GM19324 (cell line): Measurements from ENCODE around the gene CLDN8.

Experiments
- ATAC-seq: cut with Tn5 transposase; IDR thresholded peaks from one replicate; pipeline ENCODE4 v1.9.1; 2021; ENCODE audit warnings: mild to moderate bottlenecking, moderate library complexity; ENCODE audit not compliant: unreplicated experiment, low FRiP score

CLDN8 gene

GRCh38 chr21:30216041-30216723 is at the start of gene CLDN8:
Gene CLDN8 (minus strand): TSS chr21:30216097. CDS start chr21:30215925, 172 bp downstream.
- ATAC-seq = no peak

GRCh38 chr21:30257773-30258172 is 41.9 kb upstream of the CLDN8 start:
- no peak for ATAC-seq

GRCh38 chr21:30256100-30256499 is 40.2 kb upstream of the CLDN8 start:
- no peak for ATAC-seq

- ATAC-seq = no peak
These were observed 39.8 kb upstream of the CLDN8 start for GRCh38 chr21:30255679-30256078.

DNA sequence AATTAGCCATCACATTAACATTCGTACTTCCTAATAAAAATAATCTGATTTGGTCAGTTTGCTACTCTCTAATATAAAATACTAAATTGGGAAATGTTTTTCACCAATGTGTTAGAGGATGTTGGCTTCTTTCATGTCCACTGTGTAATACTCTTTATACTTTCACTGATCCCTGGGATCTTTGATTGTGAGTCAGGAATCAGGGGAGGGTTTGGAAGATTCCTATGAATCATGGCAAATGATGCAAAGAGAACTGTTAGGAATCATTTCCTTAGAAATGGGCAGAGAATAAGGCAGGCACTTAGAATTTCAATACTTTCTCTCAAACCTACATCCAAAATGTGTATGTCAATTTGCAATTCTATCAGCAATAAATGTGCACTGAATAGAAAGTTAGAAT is 35.9 kb upstream of the CLDN8 start:
- no peak for ATAC-seq

- ATAC-seq = no peak
These were observed 34.0 kb upstream of the CLDN8 start for GRCh38 chr21:30249936-30250335.

- no peak for ATAC-seq
These were observed 32.9 kb upstream of the CLDN8 start for GRCh38 chr21:30248844-30249243.

DNA sequence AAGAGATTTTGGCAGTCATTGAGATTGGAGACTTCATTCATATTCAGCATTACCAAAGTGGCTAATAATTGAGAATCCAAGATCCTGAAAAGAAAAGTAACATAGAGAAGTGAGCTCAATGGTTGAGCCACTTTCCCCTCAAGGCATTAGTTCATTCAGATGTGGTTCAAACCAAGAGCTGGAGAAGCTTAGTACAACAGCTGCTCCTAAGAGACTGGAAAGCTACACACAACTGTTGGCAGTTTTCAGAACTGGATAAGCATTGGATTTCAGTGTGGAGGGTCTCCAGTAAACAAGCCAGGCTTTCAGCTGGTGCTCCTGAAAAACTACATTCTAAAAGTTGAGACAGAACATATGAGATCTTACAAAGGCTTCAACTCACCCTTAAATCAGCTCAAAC is 29.2 kb upstream of the CLDN8 start:
- ATAC-seq = no peak

- ATAC-seq = no peak
These were observed 27.8 kb upstream of the CLDN8 start for GRCh38 chr21:30243691-30244090.

DNA sequence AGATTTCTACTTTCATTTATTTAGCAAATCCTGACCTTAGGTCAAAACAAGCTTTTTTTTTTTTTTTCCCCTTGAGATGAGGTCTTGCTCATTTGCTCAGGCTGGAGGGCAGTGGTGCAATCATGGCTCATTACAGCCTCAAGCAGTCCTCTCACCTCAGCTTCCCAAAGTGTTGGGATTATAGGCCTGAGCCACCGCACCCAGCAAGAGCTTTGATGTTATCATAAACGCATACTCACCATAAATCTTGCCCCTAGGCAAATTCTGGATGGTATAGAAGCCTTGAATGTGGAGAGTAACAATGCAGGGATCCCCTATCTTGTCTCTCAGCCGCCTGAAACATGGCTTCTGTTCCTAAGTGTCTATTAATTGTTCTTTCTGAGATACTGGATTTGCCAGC is 24.8 kb upstream of the CLDN8 start:
- ATAC-seq = no peak

DNA sequence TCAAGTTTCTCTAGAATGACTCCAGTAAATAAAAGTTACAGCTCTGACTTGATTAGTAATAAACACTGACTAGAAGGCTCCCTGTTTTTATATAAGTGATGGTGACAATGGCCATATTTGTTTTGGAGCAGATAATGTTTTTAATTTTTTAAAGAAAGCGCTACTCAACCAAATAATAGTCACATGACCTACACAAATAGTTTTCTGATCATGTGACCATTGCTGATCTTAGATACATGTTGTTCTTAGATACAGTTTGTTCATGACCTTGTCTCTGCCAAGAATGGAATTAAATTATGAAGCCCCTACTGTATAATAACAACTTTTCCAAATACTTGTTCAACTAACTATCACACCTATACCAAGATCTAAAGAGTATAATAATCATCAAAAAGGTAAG is 22.3 kb upstream of the CLDN8 start:
- ATAC-seq = no peak

DNA sequence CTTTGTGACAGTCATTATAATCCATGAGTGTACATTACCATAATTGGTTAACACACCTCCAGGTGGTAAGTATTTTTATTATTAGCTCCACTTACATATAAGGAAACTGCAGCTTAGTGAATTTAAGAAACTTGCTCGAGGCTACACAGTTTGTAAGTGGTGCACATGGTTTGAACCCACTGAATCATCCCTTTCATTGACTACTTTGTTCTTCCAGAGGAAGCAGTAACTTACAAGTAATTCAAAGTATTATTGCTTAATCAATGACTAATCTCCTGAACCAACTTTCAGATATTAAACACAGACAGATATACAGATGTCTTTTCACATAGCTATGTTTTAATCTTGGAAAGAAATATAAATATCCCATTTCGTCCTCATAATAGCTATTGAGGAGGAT is 18.7 kb upstream of the CLDN8 start:
- no peak for ATAC-seq

GRCh38 chr21:30234050-30234449 is 18.2 kb upstream of the CLDN8 start:
- ATAC-seq = no peak

DNA sequence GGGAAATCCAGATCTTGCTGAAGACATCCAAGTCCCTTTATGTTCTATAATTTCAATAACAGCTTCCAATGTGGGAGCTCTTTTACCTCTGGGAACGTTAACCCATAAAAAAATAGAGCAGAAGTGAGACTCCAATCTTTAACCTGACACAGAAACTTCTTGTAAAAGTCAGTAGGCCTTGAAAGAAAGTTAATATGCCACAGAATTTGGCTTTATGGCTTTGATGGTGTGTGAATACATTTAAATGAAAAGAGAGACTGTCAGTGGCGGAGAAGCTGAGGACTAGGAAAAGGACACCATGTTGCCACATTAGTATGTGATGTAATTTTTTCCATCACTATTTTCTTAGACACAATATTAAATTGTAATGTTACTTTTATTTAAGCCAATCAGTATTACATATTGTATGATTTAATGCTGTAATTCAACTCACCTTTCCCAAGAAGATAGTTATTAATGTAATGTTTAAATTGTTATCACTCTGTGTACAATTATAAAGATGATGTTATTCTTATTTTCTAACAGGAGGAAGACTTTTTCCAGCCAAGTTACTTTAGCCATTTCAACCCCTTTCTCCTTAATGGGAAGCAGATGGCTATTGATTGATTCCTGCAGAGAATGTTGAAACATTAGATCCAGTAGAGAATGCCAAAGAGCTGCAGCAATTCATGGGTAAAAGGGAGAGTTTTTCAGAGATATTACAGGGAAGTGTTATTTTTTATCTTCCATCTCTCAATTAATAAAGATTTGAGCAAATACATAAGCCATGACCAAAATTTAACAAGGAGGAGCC is 17.5 kb upstream of the CLDN8 start:
- no peak for ATAC-seq

DNA sequence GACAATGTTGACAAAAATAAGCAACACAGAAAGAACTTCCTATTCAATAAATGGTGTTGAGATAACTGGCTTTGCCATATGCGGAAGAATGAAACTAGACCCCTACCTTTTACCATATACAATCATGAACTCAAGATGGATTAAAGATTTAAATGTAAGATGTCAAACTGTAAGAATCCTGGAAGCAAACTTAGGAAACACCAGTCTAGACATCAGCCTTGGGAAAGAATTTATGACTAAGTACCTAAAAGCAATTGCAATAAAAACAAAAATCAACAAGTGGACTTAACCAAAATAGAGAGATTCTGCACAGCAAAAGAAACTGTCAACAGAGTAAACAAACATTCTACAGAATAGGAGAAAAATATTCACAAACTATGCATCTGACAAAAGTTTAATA is 16.1 kb upstream of the CLDN8 start:
- ATAC-seq = no peak

- no peak for ATAC-seq
These were observed 11.9 kb upstream of the CLDN8 start for GRCh38 chr21:30227633-30228404.

GRCh38 chr21:30227128-30227527 is 11.2 kb upstream of the CLDN8 start:
- ATAC-seq = no peak

- ATAC-seq = no peak
These were observed 7.7 kb upstream of the CLDN8 start for GRCh38 chr21:30223596-30223995.

DNA sequence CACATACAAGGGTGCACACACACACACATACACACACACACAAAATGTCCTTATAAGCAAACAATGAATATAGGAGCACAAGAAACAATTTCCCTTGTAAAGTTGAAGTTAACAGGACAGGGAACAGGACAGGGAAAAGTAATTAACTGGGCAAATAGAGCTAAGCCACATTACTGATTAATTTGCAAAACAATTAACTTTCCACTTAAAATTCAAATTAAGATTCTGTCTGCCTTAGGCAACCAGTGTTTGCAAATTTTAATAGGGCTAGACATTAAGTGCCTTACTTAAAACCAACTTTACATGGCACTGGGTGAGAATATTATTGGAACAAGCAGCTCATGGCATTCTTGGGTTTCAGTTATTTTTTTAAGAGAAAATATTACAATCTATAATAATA is 6.8 kb upstream of the CLDN8 start:
- no peak for ATAC-seq

DNA sequence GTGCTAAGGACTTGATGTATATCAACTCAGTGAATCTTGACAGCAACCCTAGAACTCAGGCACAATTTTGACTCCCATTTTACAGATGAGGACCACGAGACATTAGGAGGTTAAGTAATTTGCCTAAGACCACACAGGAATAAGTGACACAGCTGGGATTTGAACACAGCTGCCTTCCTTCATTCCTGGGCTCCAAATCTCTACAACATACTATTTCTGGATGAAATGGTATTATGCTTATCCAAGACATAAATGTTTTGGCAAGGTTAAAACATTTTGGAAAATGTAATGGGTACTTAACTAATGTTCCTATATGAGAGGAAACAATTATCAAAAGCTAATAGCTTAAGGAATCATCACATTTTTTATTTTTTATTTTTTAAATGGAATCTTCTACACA is 4.8 kb downstream of the CLDN8 start:
- no peak for ATAC-seq

- ATAC-seq = no peak
These were observed 6.3 kb downstream of the CLDN8 start for GRCh38 chr21:30209601-30210000.

GRCh38 chr21:30207252-30207579 is 8.7 kb downstream of the CLDN8 start:
- ATAC-seq = no peak
